D721Med (cell line): ENCODE data around the gene ATP8A1.
"Not testable (repeated sequence)": the region's sequence is repeated elsewhere in the genome, so short reads cannot be mapped to it uniquely, and the experiment has no call there.

Experiments used
- DNase-seq: peaks from one replicate; pipeline ENCODE4 v3.0.0; 2011; ENCODE audit warnings: low spot score; ENCODE audit not compliant: insufficient read length
- FAIRE-seq: peaks from 2 replicates; lab custom pipeline; 2011; peaks lifted over from hg19 to GRCh38; lab: Jason Lieb, UNC
- TF ChIP-seq, protein P1 (sequence below): IDR thresholded peaks from 2 replicates; pipeline ENCODE4 v1.5.1; 2012; ENCODE audit warnings: mild to moderate bottlenecking, control low read depth; ENCODE audit not compliant: insufficient read depth; ENCODE audit errors: missing control alignments

ATP8A1 gene

DNA sequence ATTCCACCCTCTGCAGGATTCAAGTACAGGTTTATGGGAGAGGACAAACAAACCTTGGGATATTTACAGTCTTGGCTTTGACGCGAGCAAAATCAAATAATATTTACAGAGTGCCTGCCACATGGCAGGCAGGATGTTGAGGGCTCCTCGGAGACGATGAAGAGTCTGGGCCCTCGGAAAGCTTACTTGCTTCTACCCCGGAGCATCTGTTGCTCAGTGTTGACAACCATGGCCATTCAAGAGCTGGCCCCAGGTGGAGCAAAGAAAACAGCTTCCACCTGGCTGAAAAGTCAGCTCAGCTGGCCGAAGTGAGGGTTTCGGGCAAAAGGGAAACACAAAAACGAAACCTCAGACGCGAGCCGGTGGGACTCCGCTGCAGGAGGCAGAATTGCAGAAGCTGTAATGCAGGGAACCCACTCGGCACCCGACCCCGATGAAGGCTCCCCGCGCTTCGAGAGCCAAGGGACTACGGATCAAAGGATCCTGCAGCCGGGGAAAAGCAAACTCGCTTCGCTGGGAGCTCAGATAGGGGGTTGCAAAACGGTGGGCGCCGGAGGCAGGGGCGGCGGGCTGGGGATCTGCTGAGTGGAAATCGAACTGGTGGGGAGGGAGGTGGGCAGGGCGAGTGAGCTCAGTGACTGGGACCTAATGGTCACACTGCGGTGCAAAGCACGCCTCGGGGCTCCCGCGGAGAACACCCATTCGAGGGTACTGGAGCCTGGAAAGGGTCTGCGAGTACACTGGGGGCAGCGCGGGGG, 805 bp downstream of the ATP8A1 start:
- DNase-seq (no peak), FAIRE-seq (no peak)
- TF ChIP-seq, protein P1, sequence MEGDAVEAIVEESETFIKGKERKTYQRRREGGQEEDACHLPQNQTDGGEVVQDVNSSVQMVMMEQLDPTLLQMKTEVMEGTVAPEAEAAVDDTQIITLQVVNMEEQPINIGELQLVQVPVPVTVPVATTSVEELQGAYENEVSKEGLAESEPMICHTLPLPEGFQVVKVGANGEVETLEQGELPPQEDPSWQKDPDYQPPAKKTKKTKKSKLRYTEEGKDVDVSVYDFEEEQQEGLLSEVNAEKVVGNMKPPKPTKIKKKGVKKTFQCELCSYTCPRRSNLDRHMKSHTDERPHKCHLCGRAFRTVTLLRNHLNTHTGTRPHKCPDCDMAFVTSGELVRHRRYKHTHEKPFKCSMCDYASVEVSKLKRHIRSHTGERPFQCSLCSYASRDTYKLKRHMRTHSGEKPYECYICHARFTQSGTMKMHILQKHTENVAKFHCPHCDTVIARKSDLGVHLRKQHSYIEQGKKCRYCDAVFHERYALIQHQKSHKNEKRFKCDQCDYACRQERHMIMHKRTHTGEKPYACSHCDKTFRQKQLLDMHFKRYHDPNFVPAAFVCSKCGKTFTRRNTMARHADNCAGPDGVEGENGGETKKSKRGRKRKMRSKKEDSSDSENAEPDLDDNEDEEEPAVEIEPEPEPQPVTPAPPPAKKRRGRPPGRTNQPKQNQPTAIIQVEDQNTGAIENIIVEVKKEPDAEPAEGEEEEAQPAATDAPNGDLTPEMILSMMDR: no peak

DNA sequence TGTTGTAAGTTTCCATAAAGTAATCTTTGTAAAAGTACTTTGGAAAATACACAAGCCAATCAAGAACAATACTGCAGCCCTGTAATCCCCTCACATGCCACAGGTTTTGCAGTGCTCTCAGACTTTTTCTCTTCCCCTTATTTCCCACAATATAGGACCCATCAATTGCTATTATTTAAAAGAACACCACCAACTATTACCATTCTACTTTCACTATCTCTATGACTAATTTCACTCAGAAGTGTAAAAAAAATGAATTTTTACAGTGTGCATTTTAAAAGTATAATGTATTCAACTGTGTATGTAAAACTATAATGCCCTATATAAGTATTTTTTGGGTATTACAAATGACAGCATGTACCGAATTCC, 1.7 kb downstream of the ATP8A1 start:
- FAIRE-seq (no peak), DNase-seq (no peak)
- TF ChIP-seq, protein P1: no peak

DNA sequence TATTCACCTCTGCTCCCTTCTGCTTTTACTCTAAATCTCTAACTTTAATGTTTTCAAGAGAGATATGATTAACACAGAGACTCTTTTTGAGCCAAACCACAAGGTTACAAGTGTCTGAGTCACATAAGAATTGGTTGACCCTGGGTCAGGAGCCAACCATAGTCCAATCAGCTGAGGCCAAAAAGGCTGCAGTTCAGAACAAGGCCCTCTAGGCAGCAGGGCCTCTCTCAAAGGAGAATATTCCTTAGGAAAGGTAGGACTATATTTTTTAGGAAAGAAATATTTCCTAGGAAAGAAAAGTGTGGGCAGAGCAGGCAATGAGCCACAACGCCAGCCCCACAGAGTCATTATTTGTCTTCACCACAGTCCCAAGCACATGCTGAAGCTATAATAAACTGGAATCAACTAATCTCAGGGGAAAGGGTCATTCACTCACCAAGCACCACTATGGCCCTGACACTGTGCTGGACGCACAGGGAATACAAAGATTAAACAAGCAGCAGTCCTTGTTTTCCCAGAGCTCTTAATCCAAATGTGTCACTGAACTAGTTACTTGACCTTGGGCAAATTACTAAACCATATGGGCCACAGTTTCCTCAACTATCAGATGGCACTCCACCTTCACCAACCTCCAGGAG, 2.2 kb downstream of the ATP8A1 start:
- FAIRE-seq (peak; percentile 48), DNase-seq (no peak)
- TF ChIP-seq, protein P1: no peak

DNA sequence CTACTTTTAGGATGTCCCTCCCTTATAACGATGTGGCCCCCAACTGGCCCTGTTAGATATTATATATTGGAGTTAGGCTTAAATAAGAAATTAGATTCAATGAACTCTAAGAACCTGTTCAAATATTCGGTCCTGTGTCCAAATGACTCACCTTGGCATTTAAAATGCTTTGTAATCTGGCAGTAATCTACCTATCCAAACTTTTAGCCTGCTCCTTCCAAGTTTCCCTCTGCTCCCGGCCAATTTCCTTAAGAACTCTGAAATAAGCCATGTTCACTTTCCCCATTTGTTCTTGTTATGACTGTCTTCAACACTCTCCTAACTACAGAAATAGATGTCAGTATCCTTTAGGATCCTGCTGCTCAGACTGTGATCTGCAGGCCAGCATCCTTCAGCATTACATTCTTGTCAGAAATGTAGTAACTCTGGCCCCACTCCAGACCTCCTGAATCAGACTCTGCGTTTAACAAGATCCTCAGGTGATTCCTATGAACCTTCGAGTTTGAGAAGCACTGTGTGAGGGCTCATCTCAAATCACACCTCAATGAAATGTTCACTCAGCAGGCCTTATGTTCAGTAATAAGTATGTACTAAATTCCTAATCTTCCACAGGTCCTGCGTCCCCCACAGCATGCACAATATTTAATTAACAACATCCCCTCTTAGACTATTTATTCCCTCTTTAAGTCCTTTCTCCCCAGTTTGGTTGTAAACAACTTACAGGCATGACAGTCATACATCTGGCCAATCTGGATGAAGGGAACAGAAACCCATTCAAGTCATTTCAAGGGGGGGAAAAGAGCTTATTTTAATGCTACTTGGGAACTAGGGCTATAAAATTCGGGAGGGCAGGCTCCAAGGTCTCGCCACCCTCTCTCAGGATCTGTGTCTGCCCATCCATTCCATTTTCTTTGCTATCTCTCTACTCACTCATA, 3.0 kb downstream of the ATP8A1 start:
- TF ChIP-seq, protein P1: no peak
- no peak for FAIRE-seq
- no peak for DNase-seq

DNA sequence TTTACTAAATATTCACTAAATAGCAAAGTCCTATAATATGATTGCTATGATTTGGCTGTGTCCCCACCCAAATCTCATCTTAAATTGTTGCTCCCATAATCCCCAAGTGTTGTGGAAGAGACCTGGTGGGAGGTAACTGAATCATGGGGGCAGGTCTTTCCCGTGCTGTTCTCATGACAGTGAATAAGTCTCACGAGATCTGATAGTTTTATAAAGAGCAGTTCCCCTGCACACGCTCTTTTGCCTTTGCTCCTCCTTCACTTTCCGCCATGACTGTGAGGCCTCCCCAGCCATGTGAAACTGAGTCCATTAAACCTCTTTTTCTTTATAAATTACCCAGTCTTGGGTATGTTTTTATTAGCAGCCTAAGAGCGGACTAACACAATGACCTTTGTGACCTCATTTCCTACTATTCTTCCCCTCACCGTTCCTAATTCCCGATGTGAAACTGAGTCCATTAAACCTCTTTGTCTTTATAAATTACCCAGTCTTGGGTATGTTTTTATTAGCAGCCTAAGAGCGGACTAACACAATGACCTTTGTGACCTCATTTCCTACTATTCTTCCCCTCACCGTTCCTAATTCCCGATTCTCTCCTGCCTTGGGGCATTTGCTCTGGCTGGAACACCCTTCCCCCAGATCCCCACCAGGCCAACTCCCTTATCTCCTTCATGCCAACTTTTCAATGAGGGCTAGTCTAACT, 4.2 kb downstream of the ATP8A1 start:
- DNase-seq, FAIRE-seq: not testable (repeated sequence)

DNA sequence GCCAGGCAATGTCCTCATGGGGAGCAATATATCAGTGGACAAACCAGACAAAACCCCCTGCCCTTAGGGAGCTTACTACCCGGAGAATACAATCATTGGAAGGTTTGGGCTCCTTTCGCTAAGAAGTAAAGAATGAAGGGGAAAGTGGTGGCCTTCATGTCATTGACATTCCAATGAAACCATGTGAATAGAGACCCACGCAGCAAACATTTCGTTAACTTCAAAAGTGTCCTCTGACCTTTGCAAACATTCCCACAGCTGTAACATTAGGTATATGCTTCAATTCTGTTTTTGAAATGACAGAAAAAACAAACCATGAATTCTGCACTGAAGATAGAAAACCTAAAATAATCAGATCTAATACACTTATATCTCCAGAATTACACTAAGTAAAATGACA, 7.0 kb downstream of the ATP8A1 start:
- TF ChIP-seq, protein P1: no peak
- no peak for FAIRE-seq
- no peak for DNase-seq

DNA sequence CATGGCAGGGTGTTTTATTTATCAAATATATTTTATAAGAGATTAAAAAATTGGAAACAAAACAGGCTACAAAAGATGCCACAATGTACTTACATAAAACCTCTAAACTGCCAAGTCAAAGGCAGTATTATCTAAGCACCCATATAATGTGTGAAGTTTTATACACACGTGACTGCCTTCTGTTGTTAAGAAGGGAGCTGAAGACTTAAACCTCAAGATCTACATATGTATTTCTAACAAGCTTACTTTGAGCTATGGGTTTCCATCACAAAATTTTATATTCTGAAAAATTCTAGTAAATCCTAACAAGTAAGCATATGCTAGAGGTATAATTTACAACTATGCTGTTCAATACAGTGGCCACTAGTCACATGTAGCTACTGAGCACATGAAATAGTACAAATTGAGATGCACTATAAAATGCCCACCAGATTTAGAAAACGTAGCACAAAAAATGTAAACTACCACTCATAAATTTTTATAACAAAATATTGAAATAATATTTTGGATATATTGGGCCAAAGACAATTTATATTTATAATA, 9.8 kb downstream of the ATP8A1 start:
- TF ChIP-seq, protein P1: no peak
- no peak for FAIRE-seq
- DNase-seq: no peak
